Astrocyte (in vitro differentiated cells and primary cell): ENCODE data around the gene SNX30.

Experiments used
- CTCF ChIP-seq: IDR thresholded peaks from 2 replicates; pipeline ENCODE4 v1.5.1; 2011; ENCODE audit warnings: low read depth, mild to moderate bottlenecking, inconsistent platforms, low read length, moderate library complexity; ENCODE audit not compliant: insufficient read depth
- EZH2 ChIP-seq: IDR thresholded peaks from 2 replicates; pipeline ENCODE4 v1.6.1; 2012; ENCODE audit warnings: mild to moderate bottlenecking, low read length, inconsistent platforms; ENCODE audit not compliant: insufficient read depth

GRCh38 chr9:112869041-112869529 lies 118.5 kb downstream of the SNX30 start:
- no peak for TF ChIP-seq CTCF
- no peak for TF ChIP-seq EZH2
